ENCODE data around the gene GNS.

DNA sequence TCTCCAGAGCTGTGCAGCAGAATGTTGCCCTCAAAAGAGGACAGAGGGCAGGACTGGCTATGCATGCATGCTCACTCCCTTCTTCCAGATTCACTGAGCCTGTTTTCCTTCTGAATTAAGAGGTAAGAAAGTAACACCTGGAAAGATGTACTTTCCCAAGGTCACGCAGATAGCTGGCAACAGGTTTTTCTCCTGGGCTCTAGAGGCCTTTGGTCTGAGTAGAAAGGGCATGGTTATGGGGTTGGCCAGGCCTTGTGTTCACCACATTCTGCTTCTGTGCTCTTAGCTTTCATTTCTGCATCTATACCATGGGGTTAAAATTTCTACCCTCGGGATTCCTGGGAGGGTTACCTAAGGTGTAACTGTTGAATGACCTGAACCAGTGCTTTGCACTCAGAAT, 91.4 kb downstream of the GNS start:
- TF ChIP-seq CTCF (conservative IDR thresholded peaks at IDR 0.05; ENCODE audit: low read depth, low read length) (no peak), EZH2phosphoT487 (IDR thresholded peaks at IDR 0.05; ENCODE audit: borderline replicate concordance, low read length) (no peak), EZH2 (IDR thresholded peaks at IDR 0.05; ENCODE audit: low read length, unreplicated experiment) (no peak)

All from PC-3 (cell line).